LNCAP (cell line): Measurements from ENCODE around the gene XRCC3.
A peak's percentile ranks its signal among the peaks of the same experiment; 100 is the strongest.

ENCODE experiments used
- CTCF ChIP-seq: fragments of 450-650 bp; IDR thresholded peaks from 2 replicates; pipeline ENCODE4 v1.5.1; 2017; ENCODE audit warnings: mild to moderate bottlenecking

The XRCC3 gene

GRCh38 chr14:103732868-103733620 lies 17.8 kb upstream of the XRCC3 start:
- no peak for TF ChIP-seq CTCF

GRCh38 chr14:103731916-103732867 lies 16.9 kb upstream of the XRCC3 start:
- TF ChIP-seq CTCF, result no peak

GRCh38 chr14:103731481-103731880 lies 16.2 kb upstream of the XRCC3 start:
- no peak for TF ChIP-seq CTCF

- no peak for TF ChIP-seq CTCF
These were observed 15.3 kb upstream of the XRCC3 start for GRCh38 chr14:103730490-103731035.

- no peak for TF ChIP-seq CTCF
These were observed 14.5 kb upstream of the XRCC3 start for GRCh38 chr14:103729496-103730448.

GRCh38 chr14:103728721-103729120 lies 13.5 kb upstream of the XRCC3 start:
- peak; percentile 49 for TF ChIP-seq CTCF

GRCh38 chr14:103728141-103728540 lies 12.9 kb upstream of the XRCC3 start:
- no peak for TF ChIP-seq CTCF
